ENCODE data around the gene KAT6B. TPM values are rescaled to one million over a fixed set of nuclear protein-coding genes. Genes with fewer than 3 reads are reported as not detected.

The KAT6B gene
- total and polyA plus RNA-seq, 4 donors, result 8.5 to 47.5 (median 21.4) TPM

GRCh38 chr10:74976565-74976964, 150.2 kb downstream of the KAT6B start:
- Histone ChIP-seq H3K36me3 (ENCODE audit: control insufficient read depth in 1 of 2, insufficient read depth in 2 of 2, low read length in 1 of 2) (peaks cover 0 to 3% of the 10 kb centered on the region in 2 donors), H3K27me3 (ENCODE audit: control insufficient read depth in 1 of 2, insufficient read depth in 2 of 2, low read length in 1 of 2) (no peaks in the 10 kb centered on the region), H3K4me1 (ENCODE audit: control insufficient read depth in 1 of 2, insufficient read depth in 2 of 2, low read length in 2 of 2) (no peaks in the 10 kb centered on the region), H3K27ac (ENCODE audit: low read depth in 1 of 2, low read length in 2 of 2) (no peak overlapping the region), H3K9me3 (ENCODE audit: control insufficient read depth, low read length) (no peaks in the 10 kb centered on the region), H3K4me3 (ENCODE audit: low read length in 2 of 2) (no peak overlapping the region)
- WGBS, 2 donors, result 82 to 89% methylated on average over 6 of the region's 6 CpGs
- intact Hi-C loops (cut with DNase I), result no loop called here
- ATAC-seq (ENCODE audit: low FRiP score), result no peak
- no peak for DNase-seq

DNA sequence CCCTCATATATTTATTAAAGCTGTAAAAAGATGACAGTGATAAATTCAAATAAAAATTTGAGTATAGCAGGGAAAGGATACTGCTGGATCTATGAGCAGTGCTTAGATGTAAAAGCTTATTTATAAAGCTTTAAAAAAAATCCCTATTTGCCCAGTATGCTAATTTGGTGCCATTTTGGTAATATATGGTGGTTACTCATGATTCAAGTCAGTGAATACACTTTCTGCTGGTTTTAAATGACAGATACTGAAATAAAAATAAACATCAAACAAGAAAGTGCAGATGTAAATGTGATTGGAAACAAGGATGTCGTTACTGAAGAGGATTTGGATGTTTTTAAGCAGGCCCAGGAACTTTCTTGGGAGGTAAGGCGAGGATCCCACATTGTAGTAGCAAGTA, 150.7 kb downstream of the KAT6B start:
- 88 to 90% methylated on average over 2 of the region's 2 CpGs for WGBS, 2 donors
- intact Hi-C loops (cut with DNase I), result no loop called here
- no peaks in the 10 kb centered on the region for H3K9me3 ChIP-seq (ENCODE audit: control insufficient read depth, low read length)

GRCh38 chr10:74977913-74978847, 151.8 kb downstream of the KAT6B start:
- H3K4me1 ChIP-seq (ENCODE audit: control insufficient read depth in 1 of 2, insufficient read depth in 2 of 2, low read length in 2 of 2), result no peaks in the 10 kb centered on the region
- no peaks in the 10 kb centered on the region for H3K27me3 ChIP-seq (ENCODE audit: control insufficient read depth in 1 of 2, insufficient read depth in 2 of 2, low read length in 1 of 2)
- DNase-seq (no peak), ATAC-seq (ENCODE audit: low FRiP score) (no peak)
- WGBS, 2 donors, result 92 to 95% methylated on average over 8 of the region's 8 CpGs
- H3K36me3 ChIP-seq (ENCODE audit: control insufficient read depth in 1 of 2, insufficient read depth in 2 of 2, low read length in 1 of 2), result peaks cover 0 to 3% of the 10 kb centered on the region in 2 donors
- no peak overlapping the region for H3K27ac ChIP-seq (ENCODE audit: low read depth in 1 of 2, low read length in 2 of 2)
- intact Hi-C loops (cut with DNase I), result no loop called here
- H3K4me3 ChIP-seq (ENCODE audit: low read length in 2 of 2), result no peak overlapping the region
- H3K9me3 ChIP-seq (ENCODE audit: control insufficient read depth, low read length), result no peaks in the 10 kb centered on the region

More for the DNA sequence above, 150.7 kb downstream of the KAT6B start:
- no peaks in the 10 kb centered on the region for H3K27me3 ChIP-seq (ENCODE audit: control insufficient read depth in 1 of 2, insufficient read depth in 2 of 2, low read length in 1 of 2)
- H3K4me1 ChIP-seq (ENCODE audit: control insufficient read depth in 1 of 2, insufficient read depth in 2 of 2, low read length in 2 of 2), result no peaks in the 10 kb centered on the region
- ATAC-seq (ENCODE audit: low FRiP score) (no peak), DNase-seq (no peak)
- H3K4me3 ChIP-seq (ENCODE audit: low read length in 2 of 2), result no peak overlapping the region
- H3K36me3 ChIP-seq (ENCODE audit: control insufficient read depth in 1 of 2, insufficient read depth in 2 of 2, low read length in 1 of 2), result peaks cover 0 to 3% of the 10 kb centered on the region in 2 donors
- H3K27ac ChIP-seq (ENCODE audit: low read depth in 1 of 2, low read length in 2 of 2), result no peak overlapping the region

DNA sequence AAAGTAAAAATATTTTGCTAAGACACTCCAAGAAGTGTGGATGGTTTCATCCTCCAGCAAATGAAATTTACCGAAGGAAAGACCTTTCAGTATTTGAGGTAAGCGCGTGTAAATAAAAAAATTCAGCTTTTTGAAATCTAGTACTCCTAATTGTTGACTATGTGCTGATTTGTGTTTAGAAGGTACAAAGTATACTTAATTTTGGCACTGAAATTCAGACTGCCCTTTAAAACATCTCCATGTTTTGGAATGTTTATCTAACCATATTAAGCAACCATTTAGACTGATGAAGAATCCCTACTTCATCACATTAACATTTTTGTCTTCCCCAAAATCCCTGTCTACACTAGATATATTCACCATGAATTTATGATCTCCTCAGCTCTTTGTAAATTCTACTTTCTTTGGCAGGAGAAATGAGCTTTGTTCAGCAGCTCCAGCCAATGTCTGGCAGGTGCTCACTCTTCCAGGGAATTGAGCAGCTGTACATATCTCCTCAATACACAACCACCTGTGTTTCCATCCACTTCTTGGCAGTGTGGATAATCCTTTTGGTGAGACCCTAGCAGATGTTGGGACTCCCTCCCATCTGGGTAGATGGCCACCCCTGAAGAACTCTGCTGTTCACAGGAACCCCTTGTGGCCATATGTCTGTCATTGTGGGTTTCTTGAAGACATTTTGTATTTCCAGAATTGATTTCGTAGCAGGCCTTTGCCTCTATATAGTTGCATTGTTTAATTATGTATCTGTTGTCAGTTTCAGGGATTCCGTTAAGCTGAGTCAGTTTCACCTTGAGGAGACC, 155.6 kb downstream of the KAT6B start:
- Histone ChIP-seq H3K27ac (ENCODE audit: low read depth in 1 of 2, low read length in 2 of 2) (no peak overlapping the region), H3K9me3 (ENCODE audit: control insufficient read depth, low read length) (no peaks in the 10 kb centered on the region), H3K4me1 (ENCODE audit: control insufficient read depth in 1 of 2, insufficient read depth in 2 of 2, low read length in 2 of 2) (no peaks in the 10 kb centered on the region), H3K4me3 (ENCODE audit: low read length in 2 of 2) (no peak overlapping the region), H3K27me3 (ENCODE audit: control insufficient read depth in 1 of 2, insufficient read depth in 2 of 2, low read length in 1 of 2) (no peaks in the 10 kb centered on the region), H3K36me3 (ENCODE audit: control insufficient read depth in 1 of 2, insufficient read depth in 2 of 2, low read length in 1 of 2) (no peaks in the 10 kb centered on the region)
- intact Hi-C loops (cut with DNase I), result no loop called here
- ATAC-seq (ENCODE audit: low FRiP score) (no peak), DNase-seq (no peak)
- 95 to 97% methylated on average over 5 of the region's 5 CpGs for WGBS, 2 donors

- DNase-seq (no peak), ATAC-seq (ENCODE audit: low FRiP score) (no peak)
- H3K4me3 ChIP-seq (ENCODE audit: low read length in 2 of 2), result no peak overlapping the region
- H3K27ac ChIP-seq (ENCODE audit: low read depth in 1 of 2, low read length in 2 of 2), result no peak overlapping the region
- intact Hi-C loops (cut with DNase I), result no loop called here
- H3K36me3 ChIP-seq (ENCODE audit: control insufficient read depth in 1 of 2, insufficient read depth in 2 of 2, low read length in 1 of 2), result no peaks in the 10 kb centered on the region
- peaks cover 0 to under 1% of the 10 kb centered on the region in 2 donors for H3K4me1 ChIP-seq (ENCODE audit: control insufficient read depth in 1 of 2, insufficient read depth in 2 of 2, low read length in 2 of 2)
- H3K9me3 ChIP-seq (ENCODE audit: control insufficient read depth, low read length), result no peaks in the 10 kb centered on the region
- H3K27me3 ChIP-seq (ENCODE audit: control insufficient read depth in 1 of 2, insufficient read depth in 2 of 2, low read length in 1 of 2), result no peaks in the 10 kb centered on the region
- 86 to 95% methylated on average over 2 of the region's 2 CpGs for WGBS, 2 donors
Measured at GRCh38 chr10:74982634-74982982, 156.2 kb downstream of the KAT6B start.

DNA sequence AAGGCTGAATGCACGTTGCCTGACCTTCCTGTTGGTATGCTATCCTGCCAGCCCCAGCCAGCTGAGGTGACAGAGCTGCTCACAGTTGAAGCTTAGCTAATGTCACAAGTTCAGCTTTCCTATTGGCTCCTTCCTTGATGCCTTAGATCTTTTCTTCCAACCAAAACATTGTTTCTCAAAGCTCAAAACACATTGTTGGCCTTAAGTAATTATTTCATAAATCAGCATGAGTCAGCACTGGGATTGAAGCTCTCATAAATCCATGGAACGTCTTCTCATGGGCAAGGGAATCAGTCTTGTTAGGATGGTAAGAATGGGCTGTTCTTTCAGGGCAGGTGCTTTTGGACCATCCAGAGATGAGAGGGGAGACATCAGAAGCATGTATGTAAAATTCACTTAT, 157.0 kb downstream of the KAT6B start:
- DNase-seq, result no peak
- Histone ChIP-seq H3K4me1 (ENCODE audit: control insufficient read depth in 1 of 2, insufficient read depth in 2 of 2, low read length in 2 of 2) (peaks cover 0 to 8% of the 10 kb centered on the region in 2 donors), H3K9me3 (ENCODE audit: control insufficient read depth, low read length) (no peaks in the 10 kb centered on the region), H3K4me3 (ENCODE audit: low read length in 2 of 2) (no peak overlapping the region), H3K27me3 (ENCODE audit: control insufficient read depth in 1 of 2, insufficient read depth in 2 of 2, low read length in 1 of 2) (no peaks in the 10 kb centered on the region), H3K27ac (ENCODE audit: low read depth in 1 of 2, low read length in 2 of 2) (no peak overlapping the region), H3K36me3 (ENCODE audit: control insufficient read depth in 1 of 2, insufficient read depth in 2 of 2, low read length in 1 of 2) (no peaks in the 10 kb centered on the region)
- no peak for ATAC-seq (ENCODE audit: low FRiP score)
- 4 to 13% methylated on average over 2 of the region's 2 CpGs for WGBS, 2 donors
- intact Hi-C loops (cut with DNase I), result no loop called here

DNA sequence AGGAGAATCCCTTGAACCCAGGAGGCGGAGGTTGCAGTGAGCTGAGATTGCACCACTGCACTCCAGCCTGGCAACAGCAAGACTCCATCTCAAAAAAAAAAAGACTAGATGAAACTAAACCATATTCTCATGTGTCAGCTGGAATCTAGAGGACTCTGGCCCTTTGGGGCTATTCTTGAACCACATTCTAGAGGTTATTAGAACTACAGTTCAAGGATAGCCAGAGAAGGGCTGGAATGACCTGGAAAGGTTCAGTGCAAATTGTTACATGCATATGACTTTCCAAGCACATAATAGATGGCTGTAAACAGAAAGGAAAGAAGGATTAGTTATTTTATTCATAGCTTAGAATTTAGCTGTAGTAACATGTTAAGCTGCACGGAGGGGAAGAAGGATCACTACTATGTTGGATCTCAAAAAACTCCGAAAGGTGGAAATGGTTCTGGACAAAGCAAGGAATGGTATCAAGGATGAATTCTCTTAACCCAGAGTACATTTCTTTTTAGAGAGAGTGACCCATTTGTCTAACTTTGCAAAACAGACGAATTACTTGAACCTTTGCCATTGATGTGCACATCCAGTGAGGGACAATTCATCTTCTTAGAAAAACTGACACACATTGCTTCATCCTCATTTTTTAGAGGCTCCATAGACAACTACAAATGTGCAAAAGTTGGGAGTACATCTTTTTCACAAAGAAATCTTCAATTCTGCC, 161.1 kb downstream of the KAT6B start:
- no peaks in the 10 kb centered on the region for H3K27me3 ChIP-seq (ENCODE audit: control insufficient read depth in 1 of 2, insufficient read depth in 2 of 2, low read length in 1 of 2)
- peaks cover 0 to under 1% of the 10 kb centered on the region in 2 donors for H3K36me3 ChIP-seq (ENCODE audit: control insufficient read depth in 1 of 2, insufficient read depth in 2 of 2, low read length in 1 of 2)
- H3K27ac ChIP-seq (ENCODE audit: low read depth in 1 of 2, low read length in 2 of 2), result no peak overlapping the region
- no peak overlapping the region for H3K4me3 ChIP-seq (ENCODE audit: low read length in 2 of 2)
- intact Hi-C loops (cut with DNase I), result no loop called here
- no peaks in the 10 kb centered on the region for H3K9me3 ChIP-seq (ENCODE audit: control insufficient read depth, low read length)
- H3K4me1 ChIP-seq (ENCODE audit: control insufficient read depth in 1 of 2, insufficient read depth in 2 of 2, low read length in 2 of 2), result peaks cover 0 to 9% of the 10 kb centered on the region in 2 donors
- DNase-seq (no peak), ATAC-seq (ENCODE audit: low FRiP score) (peak; percentile 50)
- WGBS, 2 donors, result 60% methylated on average over 4 of the region's 4 CpGs

DNA sequence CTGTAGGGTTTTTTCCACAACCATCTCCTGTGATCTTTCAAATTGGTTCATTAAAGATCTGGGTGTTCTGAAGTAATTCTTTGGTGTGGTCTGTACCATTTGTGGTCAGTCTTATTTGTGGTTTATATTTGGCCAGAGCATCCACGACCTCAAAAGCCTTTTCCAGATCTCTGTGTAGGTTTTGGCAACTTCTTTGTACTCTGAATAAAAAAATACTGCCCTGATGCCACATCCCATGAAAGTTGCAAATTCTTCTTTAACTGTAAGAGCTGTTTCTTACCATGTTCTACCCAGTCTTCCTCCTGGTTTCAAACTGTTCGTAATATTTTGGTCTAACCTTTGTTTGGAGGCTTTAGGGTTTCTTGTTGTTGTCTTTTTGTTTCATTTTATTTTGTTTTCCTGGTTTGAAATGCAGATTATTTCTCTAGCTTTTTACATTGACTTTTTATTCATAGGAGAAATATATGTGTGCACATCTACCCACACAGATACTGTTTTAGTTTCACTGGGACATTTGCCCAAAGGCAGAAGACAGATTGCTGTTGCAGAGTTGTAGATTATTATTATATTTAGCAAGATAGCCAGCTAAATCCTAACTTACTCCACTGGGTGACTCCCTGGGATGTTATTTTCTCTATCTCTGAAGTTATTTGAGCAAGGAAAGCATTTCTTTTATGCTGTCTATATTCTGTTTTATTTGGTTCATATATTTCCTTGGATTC, 161.8 kb downstream of the KAT6B start:
- H3K4me3 ChIP-seq (ENCODE audit: low read length in 2 of 2), result no peak overlapping the region
- intact Hi-C loops (cut with DNase I), result no loop called here
- ATAC-seq (ENCODE audit: low FRiP score) (peak; percentile 38), DNase-seq (no peak)
- H3K4me1 ChIP-seq (ENCODE audit: control insufficient read depth in 1 of 2, insufficient read depth in 2 of 2, low read length in 2 of 2), result peaks cover 0 to 9% of the 10 kb centered on the region in 2 donors
- H3K27me3 ChIP-seq (ENCODE audit: control insufficient read depth in 1 of 2, insufficient read depth in 2 of 2, low read length in 1 of 2), result no peaks in the 10 kb centered on the region
- H3K36me3 ChIP-seq (ENCODE audit: control insufficient read depth in 1 of 2, insufficient read depth in 2 of 2, low read length in 1 of 2), result peaks cover 0 to 2% of the 10 kb centered on the region in 2 donors
- no peak overlapping the region for H3K27ac ChIP-seq (ENCODE audit: low read depth in 1 of 2, low read length in 2 of 2)
- 3% methylated on average over 2 of the region's 2 CpGs for WGBS, 2 donors
- no peaks in the 10 kb centered on the region for H3K9me3 ChIP-seq (ENCODE audit: control insufficient read depth, low read length)

Data from aorta (tissue), 5 donors.